K562 (cell line): ENCODE data around the gene HINT2. TPM values are rescaled to one million over a fixed set of nuclear protein-coding genes. Genes with fewer than 3 reads are reported as not detected.

ENCODE experiments used
- PRMT5 ChIP-seq: sonication (generic); formaldehyde crosslinking; IDR thresholded peaks from 2 replicates; pipeline ENCODE4 v1.5.0; 2020; ENCODE audit warnings: missing genetic modification reagents
- polyA plus RNA-seq, 8 experiments: library from polyadenylated mRNA; depleted of rRNA in 4 of 8; stranded (reverse) in 5 of 8; unstranded in 3 of 8; fragments of >200 nt; fragmentation: Nextera tagmentation in 2 of 8; fragmentation: Illumina TruSeq in 1 of 8; extraction: Ambion mirVana in 2 of 8; extraction: Trizol in 1 of 8; gene quantifications; 2 replicates each; pipeline versions ENCODE4 v1.2.1 to v1.2.3, GENCODE V29; 2011 to 2014; ENCODE audit warnings: inconsistent platforms in 1 of 8, missing spikeins in 1 of 8
- total RNA-seq, 7 experiments: library from RNA; depleted of rRNA in 6 of 7; stranded (reverse); fragments of >200 nt in 6 of 7; fragmentation: Illumina TruSeq in 2 of 7; extraction: Trizol in 2 of 7; gene quantifications; 2 replicates each; pipeline versions ENCODE4 v1.2.1 to v1.2.3, GENCODE V29; 2011 to 2021; ENCODE audit warnings: low replicate concordance in 1 of 7
- TF ChIP-seq, protein P1 (sequence below): fragments of 450-650 bp; IDR thresholded peaks from 2 replicates; pipeline ENCODE4 v1.6.1; 2016; ENCODE audit warnings: low read depth
- TF ChIP-seq, protein P2 (sequence below): fragments of 250-450 bp; sonication (Bioruptor Pico); IDR thresholded peaks from 2 replicates; pipeline ENCODE4 v1.5.0; 2022; ENCODE audit warnings: mild to moderate bottlenecking

The HINT2 gene
- total and polyA plus RNA-seq, 9 of the 15 experiments (the other 6 are each of a cell fraction or from before 2014, with no cell fraction given) = 5.6 to 44.1 (median 27.9) TPM

- TF ChIP-seq, protein P1, sequence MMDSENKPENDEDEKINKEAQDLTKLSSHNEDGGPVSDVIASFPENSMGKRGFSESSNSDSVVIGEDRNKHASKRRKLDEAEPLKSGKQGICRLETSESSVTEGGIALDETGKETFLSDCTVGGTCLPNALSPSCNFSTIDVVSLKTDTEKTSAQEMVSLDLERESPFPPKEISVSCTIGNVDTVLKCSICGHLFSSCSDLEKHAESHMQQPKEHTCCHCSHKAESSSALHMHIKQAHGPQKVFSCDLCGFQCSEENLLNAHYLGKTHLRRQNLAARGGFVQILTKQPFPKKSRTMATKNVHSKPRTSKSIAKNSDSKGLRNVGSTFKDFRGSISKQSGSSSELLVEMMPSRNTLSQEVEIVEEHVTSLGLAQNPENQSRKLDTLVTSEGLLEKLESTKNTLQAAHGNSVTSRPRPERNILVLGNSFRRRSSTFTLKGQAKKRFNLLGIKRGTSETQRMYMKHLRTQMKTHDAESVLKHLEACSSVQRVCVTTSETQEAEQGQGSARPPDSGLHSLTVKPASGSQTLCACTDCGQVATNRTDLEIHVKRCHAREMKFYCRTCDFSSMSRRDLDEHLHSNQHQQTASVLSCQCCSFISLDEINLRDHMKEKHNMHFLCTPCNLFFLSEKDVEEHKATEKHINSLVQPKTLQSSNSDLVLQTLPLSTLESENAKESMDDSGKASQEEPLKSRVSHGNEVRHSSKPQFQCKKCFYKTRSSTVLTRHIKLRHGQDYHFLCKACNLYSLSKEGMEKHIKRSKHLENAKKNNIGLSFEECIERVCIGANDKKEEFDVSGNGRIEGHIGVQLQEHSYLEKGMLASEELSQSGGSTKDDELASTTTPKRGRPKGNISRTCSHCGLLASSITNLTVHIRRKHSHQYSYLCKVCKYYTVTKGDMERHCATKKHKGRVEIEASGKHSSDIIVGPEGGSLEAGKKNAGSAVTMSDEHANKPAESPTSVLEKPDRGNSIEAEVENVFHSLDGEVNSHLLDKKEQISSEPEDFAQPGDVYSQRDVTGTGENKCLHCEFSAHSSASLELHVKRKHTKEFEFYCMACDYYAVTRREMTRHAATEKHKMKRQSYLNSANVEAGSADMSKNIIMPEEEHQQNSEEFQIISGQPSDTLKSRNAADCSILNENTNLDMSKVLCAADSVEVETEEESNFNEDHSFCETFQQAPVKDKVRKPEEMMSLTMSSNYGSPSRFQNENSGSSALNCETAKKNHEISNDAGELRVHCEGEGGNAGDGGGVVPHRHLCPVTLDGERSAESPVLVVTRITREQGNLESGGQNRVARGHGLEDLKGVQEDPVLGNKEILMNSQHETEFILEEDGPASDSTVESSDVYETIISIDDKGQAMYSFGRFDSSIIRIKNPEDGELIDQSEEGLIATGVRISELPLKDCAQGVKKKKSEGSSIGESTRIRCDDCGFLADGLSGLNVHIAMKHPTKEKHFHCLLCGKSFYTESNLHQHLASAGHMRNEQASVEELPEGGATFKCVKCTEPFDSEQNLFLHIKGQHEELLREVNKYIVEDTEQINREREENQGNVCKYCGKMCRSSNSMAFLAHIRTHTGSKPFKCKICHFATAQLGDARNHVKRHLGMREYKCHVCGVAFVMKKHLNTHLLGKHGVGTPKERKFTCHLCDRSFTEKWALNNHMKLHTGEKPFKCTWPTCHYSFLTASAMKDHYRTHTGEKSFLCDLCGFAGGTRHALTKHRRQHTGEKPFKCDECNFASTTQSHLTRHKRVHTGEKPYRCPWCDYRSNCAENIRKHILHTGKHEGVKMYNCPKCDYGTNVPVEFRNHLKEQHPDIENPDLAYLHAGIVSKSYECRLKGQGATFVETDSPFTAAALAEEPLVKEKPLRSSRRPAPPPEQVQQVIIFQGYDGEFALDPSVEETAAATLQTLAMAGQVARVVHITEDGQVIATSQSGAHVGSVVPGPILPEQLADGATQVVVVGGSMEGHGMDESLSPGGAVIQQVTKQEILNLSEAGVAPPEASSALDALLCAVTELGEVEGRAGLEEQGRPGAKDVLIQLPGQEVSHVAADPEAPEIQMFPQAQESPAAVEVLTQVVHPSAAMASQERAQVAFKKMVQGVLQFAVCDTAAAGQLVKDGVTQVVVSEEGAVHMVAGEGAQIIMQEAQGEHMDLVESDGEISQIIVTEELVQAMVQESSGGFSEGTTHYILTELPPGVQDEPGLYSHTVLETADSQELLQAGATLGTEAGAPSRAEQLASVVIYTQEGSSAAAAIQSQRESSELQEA = no peak
- TF ChIP-seq, protein P2, sequence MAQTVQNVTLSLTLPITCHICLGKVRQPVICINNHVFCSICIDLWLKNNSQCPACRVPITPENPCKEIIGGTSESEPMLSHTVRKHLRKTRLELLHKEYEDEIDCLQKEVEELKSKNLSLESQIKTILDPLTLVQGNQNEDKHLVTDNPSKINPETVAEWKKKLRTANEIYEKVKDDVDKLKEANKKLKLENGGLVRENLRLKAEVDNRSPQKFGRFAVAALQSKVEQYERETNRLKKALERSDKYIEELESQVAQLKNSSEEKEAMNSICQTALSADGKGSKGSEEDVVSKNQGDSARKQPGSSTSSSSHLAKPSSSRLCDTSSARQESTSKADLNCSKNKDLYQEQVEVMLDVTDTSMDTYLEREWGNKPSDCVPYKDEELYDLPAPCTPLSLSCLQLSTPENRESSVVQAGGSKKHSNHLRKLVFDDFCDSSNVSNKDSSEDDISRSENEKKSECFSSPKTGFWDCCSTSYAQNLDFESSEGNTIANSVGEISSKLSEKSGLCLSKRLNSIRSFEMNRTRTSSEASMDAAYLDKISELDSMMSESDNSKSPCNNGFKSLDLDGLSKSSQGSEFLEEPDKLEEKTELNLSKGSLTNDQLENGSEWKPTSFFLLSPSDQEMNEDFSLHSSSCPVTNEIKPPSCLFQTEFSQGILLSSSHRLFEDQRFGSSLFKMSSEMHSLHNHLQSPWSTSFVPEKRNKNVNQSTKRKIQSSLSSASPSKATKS (CRISPR knock-in tag) = no peak
- no peak for TF ChIP-seq PRMT5 (CRISPR knock-in tag)
Measured at GRCh38 chr9:35792826-35793225, 22.0 kb downstream of the HINT2 start (continued).
